PFSK-1 (cell line): Measurements from ENCODE around the gene SYNE2.

ENCODE experiments used
- FOXP2 ChIP-seq: optimal IDR thresholded peaks from 2 replicates; pipeline ENCODE3; 2011; ENCODE audit warnings: borderline replicate concordance, control low read depth, inconsistent platforms; ENCODE audit not compliant: insufficient read depth; ENCODE audit errors: extremely low read length, extremely low read depth
- POLR2AphosphoS5 ChIP-seq: IDR thresholded peaks from 2 replicates; pipeline ENCODE4 v1.6.1; 2012; ENCODE audit warnings: low read depth, mild to moderate bottlenecking, control low read depth, low read length, moderate library complexity
- SIN3A ChIP-seq: IDR thresholded peaks from 2 replicates; pipeline ENCODE4 v1.6.1; 2012; ENCODE audit warnings: mild to moderate bottlenecking, low read length, moderate library complexity, borderline replicate concordance; ENCODE audit not compliant: insufficient read depth
- TAF1 ChIP-seq: IDR thresholded peaks from 2 replicates; pipeline ENCODE4 v1.6.1; 2012; ENCODE audit warnings: low read length, control low read depth, borderline replicate concordance; ENCODE audit not compliant: insufficient read depth
- TF ChIP-seq, protein P1 (sequence below), 2 experiments: IDR thresholded peaks; 2 replicates each; pipeline versions ENCODE4 v1.6.1 to v1.8.0; 2011 to 2012; ENCODE audit warnings: low read depth in 2 of 2, low read length in 2 of 2, control low read depth in 1 of 2, inconsistent platforms in 1 of 2, mild to moderate bottlenecking in 1 of 2, moderate library complexity in 1 of 2; ENCODE audit not compliant: insufficient read depth in 1 of 2

The SYNE2 gene

DNA sequence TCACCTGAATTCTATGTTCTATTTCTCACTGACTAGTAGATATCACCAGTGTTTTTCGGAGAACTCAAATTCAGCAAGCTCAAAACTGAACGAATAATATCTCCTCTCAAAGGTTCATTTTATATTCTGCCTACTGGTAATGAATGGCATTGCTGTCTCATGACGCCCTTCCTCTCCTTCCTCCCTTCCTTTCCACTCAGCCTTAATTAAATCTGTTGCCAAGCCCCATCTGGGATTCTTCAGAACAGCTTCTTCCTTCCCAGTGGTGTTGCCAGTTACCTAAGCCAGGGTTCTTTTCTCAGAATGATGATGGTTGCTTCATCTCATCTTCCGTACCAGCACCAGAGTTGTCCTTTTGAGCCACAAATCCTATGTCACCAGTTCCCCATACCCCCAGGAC lies 143.2 kb downstream of the SYNE2 start:
- no peak for TF ChIP-seq TAF1
- TF ChIP-seq FOXP2: no peak
- no peak for TF ChIP-seq POLR2AphosphoS5
- no peak for TF ChIP-seq SIN3A
- TF ChIP-seq, protein P1, sequence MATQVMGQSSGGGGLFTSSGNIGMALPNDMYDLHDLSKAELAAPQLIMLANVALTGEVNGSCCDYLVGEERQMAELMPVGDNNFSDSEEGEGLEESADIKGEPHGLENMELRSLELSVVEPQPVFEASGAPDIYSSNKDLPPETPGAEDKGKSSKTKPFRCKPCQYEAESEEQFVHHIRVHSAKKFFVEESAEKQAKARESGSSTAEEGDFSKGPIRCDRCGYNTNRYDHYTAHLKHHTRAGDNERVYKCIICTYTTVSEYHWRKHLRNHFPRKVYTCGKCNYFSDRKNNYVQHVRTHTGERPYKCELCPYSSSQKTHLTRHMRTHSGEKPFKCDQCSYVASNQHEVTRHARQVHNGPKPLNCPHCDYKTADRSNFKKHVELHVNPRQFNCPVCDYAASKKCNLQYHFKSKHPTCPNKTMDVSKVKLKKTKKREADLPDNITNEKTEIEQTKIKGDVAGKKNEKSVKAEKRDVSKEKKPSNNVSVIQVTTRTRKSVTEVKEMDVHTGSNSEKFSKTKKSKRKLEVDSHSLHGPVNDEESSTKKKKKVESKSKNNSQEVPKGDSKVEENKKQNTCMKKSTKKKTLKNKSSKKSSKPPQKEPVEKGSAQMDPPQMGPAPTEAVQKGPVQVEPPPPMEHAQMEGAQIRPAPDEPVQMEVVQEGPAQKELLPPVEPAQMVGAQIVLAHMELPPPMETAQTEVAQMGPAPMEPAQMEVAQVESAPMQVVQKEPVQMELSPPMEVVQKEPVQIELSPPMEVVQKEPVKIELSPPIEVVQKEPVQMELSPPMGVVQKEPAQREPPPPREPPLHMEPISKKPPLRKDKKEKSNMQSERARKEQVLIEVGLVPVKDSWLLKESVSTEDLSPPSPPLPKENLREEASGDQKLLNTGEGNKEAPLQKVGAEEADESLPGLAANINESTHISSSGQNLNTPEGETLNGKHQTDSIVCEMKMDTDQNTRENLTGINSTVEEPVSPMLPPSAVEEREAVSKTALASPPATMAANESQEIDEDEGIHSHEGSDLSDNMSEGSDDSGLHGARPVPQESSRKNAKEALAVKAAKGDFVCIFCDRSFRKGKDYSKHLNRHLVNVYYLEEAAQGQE (IDR thresholded peaks at IDR 0.05; ENCODE audit: insufficient read depth in 1 of 2, low read depth in 2 of 2, low read length in 2 of 2): no peak

DNA sequence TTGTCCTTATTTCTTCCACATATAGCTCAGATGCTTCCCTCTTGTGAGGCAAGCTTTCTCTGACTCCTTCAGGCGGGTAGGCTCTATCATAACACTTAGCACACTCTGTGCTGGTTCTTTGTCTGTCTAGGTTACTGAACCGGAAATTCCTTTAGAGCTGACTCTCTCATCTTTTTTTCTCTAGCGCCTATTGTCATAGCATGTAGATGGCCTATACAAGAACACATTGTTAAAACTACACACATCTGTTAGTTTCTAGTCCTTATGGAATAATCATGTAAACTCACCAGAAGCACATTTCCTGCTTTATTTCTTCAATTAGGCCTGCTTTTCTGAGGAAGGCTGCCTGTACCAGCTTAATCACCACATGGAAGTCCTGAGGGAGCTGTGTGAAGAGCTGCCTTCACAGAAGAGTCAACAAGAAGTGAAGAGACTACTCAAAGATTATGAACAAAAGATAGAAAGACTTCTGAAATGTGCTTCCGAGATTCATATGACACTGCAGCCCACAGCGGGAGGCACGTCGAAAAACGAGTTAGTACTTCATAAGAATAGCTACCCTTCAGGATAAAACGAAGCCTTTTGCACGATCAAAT lies 143.9 kb downstream of the SYNE2 start:
- TF ChIP-seq POLR2AphosphoS5: no peak
- TF ChIP-seq TAF1: no peak
- no peak for TF ChIP-seq FOXP2
- TF ChIP-seq, protein P1 (IDR thresholded peaks at IDR 0.05; ENCODE audit: insufficient read depth in 1 of 2, low read depth in 2 of 2, low read length in 2 of 2): no peak
- no peak for TF ChIP-seq SIN3A

DNA sequence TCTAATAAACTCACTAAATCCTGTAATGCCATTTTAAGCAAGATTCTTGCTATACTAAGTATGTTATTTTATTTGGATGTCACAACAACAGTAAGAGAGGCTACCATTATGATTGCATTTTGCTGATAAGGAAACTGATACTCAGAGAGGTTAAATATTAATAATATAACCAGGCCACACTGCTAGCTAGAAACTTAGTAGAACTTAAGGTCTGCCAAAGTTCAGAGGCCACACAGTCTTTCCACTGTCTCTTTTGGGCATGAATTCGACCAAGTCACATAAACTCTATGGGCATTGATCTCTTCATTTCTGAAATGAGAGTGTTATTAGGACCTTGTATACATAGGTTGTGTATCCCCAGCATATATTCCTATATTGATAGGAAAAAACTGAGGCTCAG lies 147.9 kb downstream of the SYNE2 start:
- TF ChIP-seq TAF1 (no peak), SIN3A (no peak), POLR2AphosphoS5 (no peak), FOXP2 (no peak)
- TF ChIP-seq, protein P1 (IDR thresholded peaks at IDR 0.05; ENCODE audit: insufficient read depth in 1 of 2, low read depth in 2 of 2, low read length in 2 of 2): no peak

DNA sequence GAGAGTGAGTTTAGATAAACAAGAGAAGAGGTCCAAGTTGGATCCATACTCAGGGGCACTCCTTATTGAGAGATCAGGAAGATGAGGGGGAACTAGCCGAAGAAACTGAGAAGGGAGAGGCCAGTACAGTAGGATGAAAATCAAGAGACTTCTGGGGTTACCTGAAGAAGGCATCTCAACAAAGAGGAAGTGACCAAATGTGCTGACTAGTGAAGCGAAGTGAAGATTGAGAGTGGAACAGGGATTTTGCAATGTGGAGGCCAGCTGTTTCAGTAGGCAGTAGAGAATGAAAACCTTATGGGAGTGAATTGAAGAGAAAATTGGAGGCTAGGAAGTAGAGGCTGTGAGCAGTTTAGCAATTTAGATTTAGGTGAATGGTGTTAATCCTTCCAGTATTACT lies 153.0 kb downstream of the SYNE2 start:
- TF ChIP-seq, protein P1 (IDR thresholded peaks at IDR 0.05; ENCODE audit: insufficient read depth in 1 of 2, low read depth in 2 of 2, low read length in 2 of 2): no peak
- no peak for TF ChIP-seq SIN3A
- TF ChIP-seq POLR2AphosphoS5: no peak
- no peak for TF ChIP-seq FOXP2
- no peak for TF ChIP-seq TAF1
